GM18511 (cell line): ENCODE measurements around the gene CIDEB.

ENCODE experiments used
- ATAC-seq: cut with Tn5 transposase; IDR thresholded peaks from one replicate; pipeline ENCODE4 v1.9.1; 2021; ENCODE audit warnings: mild to moderate bottlenecking, moderate library complexity; ENCODE audit not compliant: unreplicated experiment

Gene CIDEB

GRCh38 chr14:24270537-24271133, 37.1 kb downstream of the CIDEB start:
- ATAC-seq: peak; percentile 3

GRCh38 chr14:24269910-24270536, 37.8 kb downstream of the CIDEB start:
- no peak for ATAC-seq

GRCh38 chr14:24269368-24269767, 38.4 kb downstream of the CIDEB start:
- no peak for ATAC-seq

GRCh38 chr14:24268225-24268624, 39.6 kb downstream of the CIDEB start:
- ATAC-seq: no peak

- ATAC-seq: no peak
Measured at GRCh38 chr14:24267516-24267915, 40.3 kb downstream of the CIDEB start.

GRCh38 chr14:24266344-24267244, 41.2 kb downstream of the CIDEB start:
- no peak for ATAC-seq

- no peak for ATAC-seq
Measured at GRCh38 chr14:24264298-24264697, 43.5 kb downstream of the CIDEB start.

- no peak for ATAC-seq
Measured at GRCh38 chr14:24263848-24264247, 43.9 kb downstream of the CIDEB start.

GRCh38 chr14:24262821-24263733, 44.7 kb downstream of the CIDEB start, which contains the start of gene TGM1:
TSS of gene TGM1 (minus strand) at chr14:24263177. CDS start at chr14:24262352, 825 bp downstream.
- ATAC-seq: no peak

- no peak for ATAC-seq
Measured at GRCh38 chr14:24261969-24262327, 45.8 kb downstream of the CIDEB start.

GRCh38 chr14:24261256-24261968, 46.4 kb downstream of the CIDEB start:
- no peak for ATAC-seq

GRCh38 chr14:24260780-24261157, 47.0 kb downstream of the CIDEB start:
- ATAC-seq: no peak

- ATAC-seq: no peak
Measured at GRCh38 chr14:24260026-24260779, 47.6 kb downstream of the CIDEB start.

GRCh38 chr14:24259282-24260025, 48.3 kb downstream of the CIDEB start:
- no peak for ATAC-seq

- no peak for ATAC-seq
Measured at GRCh38 chr14:24258548-24259265, 49.1 kb downstream of the CIDEB start.

GRCh38 chr14:24258119-24258518, 49.7 kb downstream of the CIDEB start:
- no peak for ATAC-seq

- ATAC-seq: no peak
Measured at GRCh38 chr14:24256960-24257359, 50.8 kb downstream of the CIDEB start.
